IPS-NIHi7 (cell line): ENCODE measurements around the gene TXNRD1.
"Not testable (repeated sequence)": the region's sequence is repeated elsewhere in the genome, so short reads cannot be mapped to it uniquely, and the experiment has no call there.

Source experiments
- DNase-seq: peaks from one replicate; pipeline ENCODE4 v3.0.0; 2012; ENCODE audit warnings: mixed read lengths; ENCODE audit errors: extremely low spot score

The TXNRD1 gene

GRCh38 chr12:104190641-104191176 lies 24.9 kb upstream of the TXNRD1 start:
- DNase-seq: no peak

- no peak for DNase-seq
Observed at GRCh38 chr12:104197264-104197663, 18.3 kb upstream of the TXNRD1 start.

GRCh38 chr12:104199964-104200363 lies 15.6 kb upstream of the TXNRD1 start:
- no peak for DNase-seq

GRCh38 chr12:104201238-104202001 lies 14.2 kb upstream of the TXNRD1 start:
- DNase-seq: peak; percentile 84

GRCh38 chr12:104204690-104205480 lies 10.7 kb upstream of the TXNRD1 start:
- DNase-seq: no peak

GRCh38 chr12:104207416-104208205 lies 8.0 kb upstream of the TXNRD1 start:
- DNase-seq: no peak

- no peak for DNase-seq
Observed at GRCh38 chr12:104212516-104212915, 3.1 kb upstream of the TXNRD1 start.

- DNase-seq: no peak
Observed at GRCh38 chr12:104213952-104214351, 1.6 kb upstream of the TXNRD1 start.

DNA sequence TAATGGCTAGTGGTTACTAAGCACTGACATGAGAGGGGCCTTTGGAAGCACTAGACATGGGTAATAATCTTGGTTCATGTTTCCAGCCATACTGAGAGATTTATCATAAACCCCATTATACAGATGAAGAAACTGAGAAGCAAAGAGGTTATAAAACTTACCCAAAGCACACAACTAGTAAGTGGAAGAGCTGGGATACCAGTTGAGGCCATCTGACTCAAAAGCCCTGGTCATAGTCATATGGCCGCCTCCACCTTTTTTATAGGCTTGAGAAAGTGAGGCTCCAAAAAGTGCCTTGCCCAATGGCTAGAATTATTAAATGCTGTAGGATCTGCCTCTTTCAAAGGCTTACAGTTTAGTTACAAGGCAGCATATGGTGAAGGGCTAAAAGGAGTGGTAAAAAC lies 944 bp downstream of the TXNRD1 start:
- DNase-seq: no peak

- not testable (repeated sequence) for DNase-seq
Observed at GRCh38 chr12:104218506-104218905, 2.9 kb downstream of the TXNRD1 start.

DNA sequence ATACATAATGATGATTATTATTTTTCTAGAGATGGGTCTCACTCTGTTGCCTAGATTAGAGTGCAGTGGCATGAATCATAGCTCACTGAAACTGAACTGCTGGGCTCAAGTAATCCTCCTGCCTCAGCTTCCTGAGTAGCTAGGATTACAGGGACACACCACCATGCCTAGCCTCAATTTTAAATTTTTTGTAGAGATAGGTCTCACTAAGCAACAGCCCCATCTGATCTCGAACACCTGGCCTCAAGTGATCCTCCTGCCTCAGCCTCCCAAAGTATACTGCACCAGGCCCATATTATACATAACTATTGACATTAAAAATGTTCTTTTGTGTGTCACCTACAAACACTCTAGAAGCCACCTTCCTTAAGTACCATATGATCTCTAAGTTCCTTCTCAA lies 3.4 kb downstream of the TXNRD1 start:
- DNase-seq: no peak

DNA sequence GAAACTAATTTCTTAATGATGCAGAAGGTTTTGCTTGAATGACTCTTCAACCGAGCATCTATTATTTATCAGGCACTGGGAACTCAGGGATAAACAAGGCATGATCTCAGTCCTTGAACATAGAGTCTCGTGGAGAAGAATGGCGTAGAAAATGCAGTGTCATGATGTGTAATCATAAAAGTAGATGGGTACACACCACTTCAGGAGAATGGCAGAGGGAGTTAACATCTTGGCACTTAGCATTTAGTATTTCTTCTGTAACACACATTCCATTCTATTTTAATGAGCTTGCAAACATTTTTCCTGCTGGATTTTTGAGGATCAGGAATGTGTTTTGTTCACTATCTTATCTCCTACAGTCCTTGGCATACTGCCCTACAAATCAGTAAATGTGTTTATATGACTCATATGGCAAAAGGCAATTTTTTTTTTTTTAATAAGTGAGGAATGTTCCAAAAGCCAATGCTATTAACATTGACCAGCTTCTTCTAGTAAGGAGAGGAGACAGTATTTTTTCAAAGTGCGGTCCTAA lies 3.8 kb downstream of the TXNRD1 start:
- DNase-seq: no peak

GRCh38 chr12:104219908-104220404 lies 4.4 kb downstream of the TXNRD1 start:
- DNase-seq: peak; percentile 22

DNA sequence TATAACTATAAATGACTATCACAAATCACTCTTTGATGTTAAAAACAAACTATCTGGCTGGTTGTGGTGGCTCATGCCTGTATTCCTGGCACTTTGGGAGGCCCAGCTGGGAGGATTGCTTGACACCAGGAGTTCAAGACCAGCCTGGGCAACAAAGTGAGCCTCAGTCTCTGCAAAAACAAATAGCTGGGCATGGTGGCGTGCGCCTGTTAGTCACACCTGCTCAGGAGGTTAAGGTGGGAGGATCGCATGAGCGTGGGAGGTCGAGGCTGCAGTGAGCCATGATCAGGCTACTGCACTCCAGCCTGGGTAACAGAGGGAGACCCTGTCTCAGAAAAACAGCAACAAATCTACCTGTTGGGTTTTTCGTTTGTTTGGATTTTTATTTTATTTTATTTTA lies 5.4 kb downstream of the TXNRD1 start:
- no peak for DNase-seq

GRCh38 chr12:104222976-104223375 lies 7.4 kb downstream of the TXNRD1 start:
- DNase-seq: no peak

- no peak for DNase-seq
Observed at GRCh38 chr12:104223712-104224111, 8.1 kb downstream of the TXNRD1 start.

GRCh38 chr12:104226672-104227071 lies 11.1 kb downstream of the TXNRD1 start:
- no peak for DNase-seq

DNA sequence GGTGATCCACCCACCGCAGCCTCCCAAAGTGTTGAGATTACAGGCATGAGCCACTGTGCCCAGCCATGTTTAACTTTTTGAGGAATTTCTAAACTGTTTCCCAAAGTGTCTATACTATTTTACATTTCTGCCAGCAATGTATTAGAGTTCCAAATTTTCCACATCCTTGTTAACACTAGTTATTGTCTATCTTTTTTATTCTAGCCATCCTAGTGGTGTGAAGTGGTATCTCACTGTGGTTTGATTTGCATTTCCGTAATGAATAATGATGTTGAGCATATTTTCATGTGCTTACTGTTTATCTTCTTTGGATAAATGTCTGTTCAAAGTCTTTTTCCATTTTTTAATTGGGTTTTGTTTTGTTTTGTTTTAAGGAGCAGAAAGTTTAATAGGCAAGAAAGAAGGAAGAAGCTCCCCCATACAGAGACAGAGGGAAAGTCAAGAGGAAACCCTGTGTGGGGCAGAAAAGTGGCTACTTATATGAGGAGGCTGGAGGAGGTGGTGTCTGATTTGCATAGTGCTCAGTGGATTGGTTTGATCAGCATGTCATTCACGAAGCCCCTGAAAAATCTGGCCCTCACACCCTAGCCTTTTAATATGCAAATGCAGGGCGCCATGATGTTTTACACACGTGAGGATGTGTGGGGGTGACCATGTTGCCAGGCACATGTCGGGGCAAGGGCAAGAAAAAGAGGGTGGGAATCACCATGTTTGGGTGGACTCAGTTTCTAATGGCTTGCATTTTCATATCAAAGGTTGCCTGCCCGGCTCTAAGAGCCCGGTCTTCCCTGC lies 14.9 kb downstream of the TXNRD1 start:
- DNase-seq: peak; percentile 26

DNA sequence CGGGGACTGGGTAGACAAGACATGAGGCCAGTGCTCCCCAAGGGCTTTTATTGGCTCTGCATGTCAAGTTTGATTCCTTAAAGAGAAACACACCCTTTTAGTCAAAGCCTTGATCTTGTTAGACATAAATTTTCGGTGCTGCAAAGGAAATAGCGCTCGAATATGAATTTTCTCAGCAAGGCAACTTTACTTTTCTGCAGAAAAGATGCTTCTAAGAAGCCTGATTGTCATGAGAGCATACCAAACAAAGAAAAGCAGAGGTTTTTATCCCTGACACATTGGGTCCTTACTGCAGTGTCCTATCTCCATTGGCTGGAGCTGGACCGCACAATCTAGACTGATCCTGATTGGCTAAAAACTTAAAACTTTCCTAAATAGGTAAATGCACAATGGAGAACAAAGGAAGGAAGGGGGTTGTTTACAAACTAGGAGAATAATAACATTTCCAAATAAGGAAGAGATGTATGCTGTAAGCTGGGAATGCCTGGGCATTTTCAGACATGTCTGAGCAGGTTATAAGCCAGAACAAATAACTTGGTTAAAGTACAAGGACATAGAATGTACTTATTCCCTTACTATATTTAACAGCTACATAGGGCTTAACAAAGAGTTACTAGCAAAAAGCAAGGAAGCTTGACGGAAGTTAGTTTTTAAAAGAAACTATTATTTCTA lies 17.2 kb downstream of the TXNRD1 start:
- no peak for DNase-seq

- no peak for DNase-seq
Observed at GRCh38 chr12:104234926-104235499, 19.4 kb downstream of the TXNRD1 start.
